Vagina (tissue), 2 donors: Measurements from ENCODE around the gene GBP6.

Experiments used
- POLR2A ChIP-seq, 2 donors: fragments of 450-650 bp; IDR thresholded peaks; one replicate each; pipeline ENCODE4 v1.6.1; 2017; ENCODE audit warnings: antibody characterized with exemption in 2 of 2, mild to moderate bottlenecking in 2 of 2, moderate library complexity in 2 of 2
- TF ChIP-seq, protein P1 (sequence below), 3 experiments: fragments of 450-650 bp in 2 of 3; fragments of 200-600 bp in 1 of 3; sonication (generic) in 1 of 3; IDR thresholded peaks; one replicate each; pipeline ENCODE4 v1.5.1; 2017 to 2019; ENCODE audit warnings: antibody characterized with exemption in 3 of 3, mild to moderate bottlenecking in 2 of 3, moderate library complexity in 2 of 3

DNA sequence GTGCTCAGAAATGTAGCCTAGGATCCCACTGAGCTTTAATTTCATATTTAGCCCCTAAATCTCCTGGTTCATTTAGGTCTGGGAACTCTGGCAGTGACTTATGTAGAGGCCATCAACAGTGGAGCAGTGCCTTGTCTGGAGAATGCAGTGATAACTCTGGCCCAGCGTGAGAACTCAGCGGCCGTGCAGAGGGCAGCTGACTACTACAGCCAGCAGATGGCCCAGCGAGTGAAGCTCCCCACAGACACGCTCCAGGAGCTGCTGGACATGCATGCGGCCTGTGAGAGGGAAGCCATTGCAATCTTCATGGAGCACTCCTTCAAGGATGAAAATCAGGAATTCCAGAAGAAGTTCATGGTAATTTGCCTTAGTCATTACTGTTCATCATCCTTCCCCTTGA lies 17.8 kb downstream of the GBP6 start:
- TF ChIP-seq, protein P1, sequence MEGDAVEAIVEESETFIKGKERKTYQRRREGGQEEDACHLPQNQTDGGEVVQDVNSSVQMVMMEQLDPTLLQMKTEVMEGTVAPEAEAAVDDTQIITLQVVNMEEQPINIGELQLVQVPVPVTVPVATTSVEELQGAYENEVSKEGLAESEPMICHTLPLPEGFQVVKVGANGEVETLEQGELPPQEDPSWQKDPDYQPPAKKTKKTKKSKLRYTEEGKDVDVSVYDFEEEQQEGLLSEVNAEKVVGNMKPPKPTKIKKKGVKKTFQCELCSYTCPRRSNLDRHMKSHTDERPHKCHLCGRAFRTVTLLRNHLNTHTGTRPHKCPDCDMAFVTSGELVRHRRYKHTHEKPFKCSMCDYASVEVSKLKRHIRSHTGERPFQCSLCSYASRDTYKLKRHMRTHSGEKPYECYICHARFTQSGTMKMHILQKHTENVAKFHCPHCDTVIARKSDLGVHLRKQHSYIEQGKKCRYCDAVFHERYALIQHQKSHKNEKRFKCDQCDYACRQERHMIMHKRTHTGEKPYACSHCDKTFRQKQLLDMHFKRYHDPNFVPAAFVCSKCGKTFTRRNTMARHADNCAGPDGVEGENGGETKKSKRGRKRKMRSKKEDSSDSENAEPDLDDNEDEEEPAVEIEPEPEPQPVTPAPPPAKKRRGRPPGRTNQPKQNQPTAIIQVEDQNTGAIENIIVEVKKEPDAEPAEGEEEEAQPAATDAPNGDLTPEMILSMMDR (IDR thresholded peaks at IDR 0.05): no peak
- TF ChIP-seq POLR2A (IDR thresholded peaks at IDR 0.05): no peak
